ENCODE data around the gene KRTAP4-12. TPM values are rescaled to one million over a fixed set of nuclear protein-coding genes. Genes with fewer than 3 reads are reported as not detected.
"Not testable (repeated sequence)": the region's sequence is repeated elsewhere in the genome, so short reads cannot be mapped to it uniquely, and the experiment has no call there.

KRTAP4-12 gene
- total RNA-seq (not detected), polyA plus RNA-seq (not detected), total RNA-seq (not detected)

- POLR2A ChIA-PET = interaction anchor here (0.9 to 1.9 kb wide), 3 partner anchors 15 to 198 kb away, joined by 3 to 8 read pairs (median 4); partner anchors contain the start of gene KRTAP16-1
- H3K4me3 ChIP-seq (ENCODE audit: low read length); H3K27me3 ChIP-seq (ENCODE audit: control insufficient read depth in 2 of 2, insufficient read depth in 2 of 2, low read length in 2 of 2); DNase-seq; H3K9me3 ChIP-seq (ENCODE audit: control insufficient read depth in 2 of 3, low read length in 3 of 3); CTCF ChIA-PET; H3K36me3 ChIP-seq (ENCODE audit: control insufficient read depth in 2 of 3, insufficient read depth in 3 of 3, low read length in 3 of 3); H3K36me3 Mint-ChIP-seq; H3K27ac ChIP-seq (ENCODE audit: low read depth, low read length); ATAC-seq: not testable (repeated sequence)
- Mint-ChIP-seq H3K4me1 (peaks cover 4 to 89% (median 72%) of the 10 kb centered on the region in 7 donors), H3K9me3 (peaks cover 0 to 24% (median 2%) of the 10 kb centered on the region in 11 donors), H3K27ac (peak within 1 kb of the TSS in 7 of 9 donors; percentile 59 to 93 (median 85)), H3K4me3 (peak within 1 kb of the TSS in 8 of 10 donors; percentile 73 to 97 (median 87)), H3K27me3 (peaks cover 0 to 11% (median 0%) of the 10 kb centered on the region in 5 donors)
- intact Hi-C loops (cut with micrococcal nuclease) = loop anchor here in 1 of 2 donors (5.0 kb wide), 1 partner anchor 543 kb away; no protein-coding TSS in a partner anchor
- peaks cover 26 to 43% of the 10 kb centered on the region in 2 donors for H3K4me1 ChIP-seq (ENCODE audit: control insufficient read depth in 2 of 2, insufficient read depth in 2 of 2, low read length in 2 of 2)
Observed at GRCh38 chr17:41123991-41124371, at the start of gene KRTAP4-12. Gene KRTAP4-12 (minus strand): TSS chr17:41124182. CDS start chr17:41124122, 60 bp downstream.

GRCh38 chr17:41171886-41172285 lies 47.9 kb upstream of the KRTAP4-12 start:
- H3K36me3 Mint-ChIP-seq = no peaks in the 10 kb centered on the region
- intact Hi-C loops (cut with micrococcal nuclease) = no loop called here
- DNase-seq = no peak
- Histone ChIP-seq H3K27ac (ENCODE audit: low read depth, low read length) (no peak overlapping the region), H3K36me3 (ENCODE audit: control insufficient read depth in 2 of 3, insufficient read depth in 3 of 3, low read length in 3 of 3) (no peaks in the 10 kb centered on the region), H3K27me3 (ENCODE audit: control insufficient read depth in 2 of 2, insufficient read depth in 2 of 2, low read length in 2 of 2) (no peaks in the 10 kb centered on the region), H3K4me1 (ENCODE audit: control insufficient read depth in 2 of 2, insufficient read depth in 2 of 2, low read length in 2 of 2) (no peaks in the 10 kb centered on the region), H3K9me3 (ENCODE audit: control insufficient read depth in 2 of 3, low read length in 3 of 3) (no peaks in the 10 kb centered on the region), H3K4me3 (ENCODE audit: low read length) (no peak overlapping the region)
- no peaks in the 10 kb centered on the region for H3K9me3 Mint-ChIP-seq
- no peak for ATAC-seq
- CTCF ChIA-PET = no interaction called here
- H3K27ac Mint-ChIP-seq = no peak overlapping the region
- H3K27me3 Mint-ChIP-seq = peaks cover 0 to 4% (median 0%) of the 10 kb centered on the region in 5 donors
- peaks cover 0 to 10% (median 5%) of the 10 kb centered on the region in 7 donors for H3K4me1 Mint-ChIP-seq
- no peak overlapping the region for H3K4me3 Mint-ChIP-seq
- POLR2A ChIA-PET = interaction anchor here (0.6 to 0.9 kb wide), 2 partner anchors 13 to 356 kb away, joined by 3 read pairs; partner anchors contain the start of gene KRTAP4-1

GRCh38 chr17:41168121-41168520 lies 44.1 kb upstream of the KRTAP4-12 start, which contains the start of gene KRTAP4-3:
Gene KRTAP4-3 (minus strand): TSS chr17:41168221. CDS start chr17:41168172, 49 bp downstream.
- H3K4me1 ChIP-seq (ENCODE audit: control insufficient read depth in 2 of 2, insufficient read depth in 2 of 2, low read length in 2 of 2) = no peaks in the 10 kb centered on the region
- Mint-ChIP-seq H3K4me3 (no peak within 1 kb of the TSS), H3K27me3 (peaks cover 0 to 6% (median 0%) of the 10 kb centered on the region in 5 donors), H3K4me1 (peaks cover 0 to 4% (median 0%) of the 10 kb centered on the region in 7 donors), H3K36me3 (no peaks in the 10 kb centered on the region), H3K9me3 (no peaks in the 10 kb centered on the region), H3K27ac (peak within 1 kb of the TSS in 2 of 9 donors; percentile 43 to 77)
- H3K36me3 ChIP-seq (ENCODE audit: control insufficient read depth in 2 of 3, insufficient read depth in 3 of 3, low read length in 3 of 3) = no peaks in the 10 kb centered on the region
- H3K9me3 ChIP-seq (ENCODE audit: control insufficient read depth in 2 of 3, low read length in 3 of 3) = no peaks in the 10 kb centered on the region
- H3K27me3 ChIP-seq (ENCODE audit: control insufficient read depth in 2 of 2, insufficient read depth in 2 of 2, low read length in 2 of 2) = no peaks in the 10 kb centered on the region
- no peak within 1 kb of the TSS for H3K4me3 ChIP-seq (ENCODE audit: low read length)
- POLR2A ChIA-PET = no interaction called here
- CTCF ChIA-PET = no interaction called here
- DNase-seq (no peak), ATAC-seq (no peak)
- H3K27ac ChIP-seq (ENCODE audit: low read depth, low read length) = no peak within 1 kb of the TSS
- intact Hi-C loops (cut with micrococcal nuclease) = no loop called here

DNA sequence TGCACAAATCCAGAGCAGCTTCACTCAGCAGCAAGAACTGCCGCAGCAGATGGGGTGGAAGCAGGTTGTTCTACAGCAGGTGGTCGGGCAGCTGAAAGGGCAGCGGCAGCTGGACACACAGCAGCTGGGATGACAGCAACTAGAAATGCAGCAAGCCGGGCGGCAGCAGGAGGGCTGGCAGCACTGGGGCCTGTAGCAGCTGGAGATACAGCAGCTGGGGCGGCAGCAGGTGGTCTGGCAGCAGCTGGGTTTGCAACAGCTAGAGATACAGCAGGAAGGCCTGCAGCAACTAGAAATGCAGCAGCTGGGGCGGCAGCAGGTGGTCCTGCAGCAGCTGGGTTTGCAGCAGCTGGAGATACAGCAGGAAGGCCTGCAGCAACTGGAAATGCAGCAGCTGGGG lies 43.6 kb upstream of the KRTAP4-12 start:
- Mint-ChIP-seq H3K4me3 (no peak overlapping the region), H3K4me1 (peaks cover 0 to 4% (median 0%) of the 10 kb centered on the region in 7 donors), H3K27me3 (peaks cover 0 to 5% (median 0%) of the 10 kb centered on the region in 5 donors), H3K9me3 (no peaks in the 10 kb centered on the region), H3K27ac (peak overlapping the region in 2 of 9 donors; percentile 43 to 77), H3K36me3 (no peaks in the 10 kb centered on the region)
- DNase-seq (no peak), ATAC-seq (no peak)
- POLR2A ChIA-PET = no interaction called here
- Histone ChIP-seq H3K4me3 (ENCODE audit: low read length) (no peak overlapping the region), H3K9me3 (ENCODE audit: control insufficient read depth in 2 of 3, low read length in 3 of 3) (no peaks in the 10 kb centered on the region), H3K27ac (ENCODE audit: low read depth, low read length) (no peak overlapping the region), H3K4me1 (ENCODE audit: control insufficient read depth in 2 of 2, insufficient read depth in 2 of 2, low read length in 2 of 2) (no peaks in the 10 kb centered on the region), H3K27me3 (ENCODE audit: control insufficient read depth in 2 of 2, insufficient read depth in 2 of 2, low read length in 2 of 2) (no peaks in the 10 kb centered on the region), H3K36me3 (ENCODE audit: control insufficient read depth in 2 of 3, insufficient read depth in 3 of 3, low read length in 3 of 3) (no peaks in the 10 kb centered on the region)
- intact Hi-C loops (cut with micrococcal nuclease) = no loop called here
- CTCF ChIA-PET = interaction anchor here (0.7 kb wide), 1 partner anchor 205 kb away, joined by 5 read pairs; no protein-coding TSS in a partner anchor

GRCh38 chr17:41163828-41164227 lies 39.8 kb upstream of the KRTAP4-12 start:
- no peaks in the 10 kb centered on the region for H3K9me3 Mint-ChIP-seq
- peaks cover 0 to 8% (median 0%) of the 10 kb centered on the region in 7 donors for H3K4me1 Mint-ChIP-seq
- Histone ChIP-seq H3K27me3 (ENCODE audit: control insufficient read depth in 2 of 2, insufficient read depth in 2 of 2, low read length in 2 of 2) (peaks cover 0 to 4% of the 10 kb centered on the region in 2 donors), H3K4me1 (ENCODE audit: control insufficient read depth in 2 of 2, insufficient read depth in 2 of 2, low read length in 2 of 2) (no peaks in the 10 kb centered on the region), H3K27ac (ENCODE audit: low read depth, low read length) (no peak overlapping the region), H3K9me3 (ENCODE audit: control insufficient read depth in 2 of 3, low read length in 3 of 3) (no peaks in the 10 kb centered on the region), H3K36me3 (ENCODE audit: control insufficient read depth in 2 of 3, insufficient read depth in 3 of 3, low read length in 3 of 3) (no peaks in the 10 kb centered on the region), H3K4me3 (ENCODE audit: low read length) (no peak overlapping the region)
- ChIA-PET POLR2A (no interaction called here), CTCF (interaction anchor here (0.6 kb wide), 1 partner anchor 9 kb away, joined by 3 read pairs; no protein-coding TSS in a partner anchor)
- ATAC-seq (no peak), DNase-seq (no peak)
- intact Hi-C loops (cut with micrococcal nuclease) = loop anchor here in 1 of 2 donors (5.0 kb wide), 1 partner anchor 117 kb away; the partner anchor contains the start of gene KRTAP2-1
- no peak overlapping the region for H3K27ac Mint-ChIP-seq
- H3K36me3 Mint-ChIP-seq = no peaks in the 10 kb centered on the region
- no peak overlapping the region for H3K4me3 Mint-ChIP-seq
- peaks cover 0 to 10% (median 0%) of the 10 kb centered on the region in 5 donors for H3K27me3 Mint-ChIP-seq

DNA sequence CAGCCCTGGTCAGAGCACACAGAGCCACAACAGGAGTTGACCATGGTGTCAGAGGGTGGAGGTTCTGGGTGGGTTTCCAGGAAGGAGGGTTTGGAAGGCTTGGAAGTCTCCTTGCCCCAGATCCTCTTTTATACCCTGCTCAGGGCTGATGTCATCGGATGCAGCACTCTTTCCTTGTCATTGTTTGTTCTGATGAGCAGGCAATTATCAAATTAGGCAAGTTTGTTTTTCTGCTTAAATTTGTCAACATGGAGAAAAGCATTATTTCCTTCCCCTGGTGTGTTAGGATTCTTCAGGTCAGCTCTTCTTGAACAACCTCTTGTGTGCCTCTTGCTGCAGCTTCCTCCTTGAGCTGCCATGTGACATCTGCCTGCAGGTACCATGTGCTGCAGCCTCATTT lies 36.7 kb upstream of the KRTAP4-12 start, which contains the start of gene KRTAP4-4:
TSS of gene KRTAP4-4 (minus strand) at position 101 of the 400 bp plus-strand sequence. CDS start at position 44, 57 bp downstream.
- Mint-ChIP-seq H3K9me3 (no peaks in the 10 kb centered on the region), H3K27ac (peak within 1 kb of the TSS in 2 of 9 donors; percentile 43 to 74)

More for the DNA sequence above, 36.7 kb upstream of the KRTAP4-12 start, which contains the start of gene KRTAP4-4:
- no peak within 1 kb of the TSS for H3K4me3 Mint-ChIP-seq
- CTCF ChIA-PET = no interaction called here
- Histone ChIP-seq H3K4me1 (ENCODE audit: control insufficient read depth in 2 of 2, insufficient read depth in 2 of 2, low read length in 2 of 2) (no peaks in the 10 kb centered on the region), H3K9me3 (ENCODE audit: control insufficient read depth in 2 of 3, low read length in 3 of 3) (no peaks in the 10 kb centered on the region), H3K4me3 (ENCODE audit: low read length) (no peak within 1 kb of the TSS), H3K36me3 (ENCODE audit: control insufficient read depth in 2 of 3, insufficient read depth in 3 of 3, low read length in 3 of 3) (no peaks in the 10 kb centered on the region), H3K27me3 (ENCODE audit: control insufficient read depth in 2 of 2, insufficient read depth in 2 of 2, low read length in 2 of 2) (peaks cover 0 to 6% of the 10 kb centered on the region in 2 donors), H3K27ac (ENCODE audit: low read depth, low read length) (no peak within 1 kb of the TSS)
- H3K36me3 Mint-ChIP-seq = peaks cover 0 to 4% (median 0%) of the 10 kb centered on the region in 5 donors
- POLR2A ChIA-PET = no interaction called here
- peaks cover 0 to 25% (median 11%) of the 10 kb centered on the region in 5 donors for H3K27me3 Mint-ChIP-seq
- DNase-seq (no peak), ATAC-seq (no peak)
- peaks cover 0 to 8% (median 0%) of the 10 kb centered on the region in 7 donors for H3K4me1 Mint-ChIP-seq
- intact Hi-C loops (cut with micrococcal nuclease) = loop anchor here in 1 of 2 donors (5.0 kb wide), 1 partner anchor 113 kb away; the partner anchor contains the start of gene KRTAP2-1
